IMR-90 (cell line): Measurements from ENCODE around the gene KRTAP12-2.

Experiments used
- CEBPB ChIP-seq: IDR thresholded peaks from 2 replicates; pipeline ENCODE4 v1.6.1; 2012; ENCODE audit warnings: low read depth, low read length, improper control_type of control experiment
- CHD1 ChIP-seq: IDR thresholded peaks from 2 replicates; pipeline ENCODE4 v1.6.1; 2012; ENCODE audit warnings: low read depth, low read length, improper control_type of control experiment
- CTCF ChIP-seq: conservative IDR thresholded peaks from 2 replicates; pipeline ENCODE4 v1.5.1; 2012; ENCODE audit warnings: mild to moderate bottlenecking, low read depth, low read length, improper control_type of control experiment
- MAFK ChIP-seq: IDR thresholded peaks from 2 replicates; pipeline ENCODE4 v1.6.1; 2012; ENCODE audit warnings: low read depth, low read length, improper control_type of control experiment
- MXI1 ChIP-seq: IDR thresholded peaks from 2 replicates; pipeline ENCODE4 v1.6.1; 2012; ENCODE audit warnings: low read depth, mild to moderate bottlenecking, low read length, moderate library complexity, borderline replicate concordance
- NFE2L2 ChIP-seq: fragments of 150-350 bp; IDR thresholded peaks from 2 replicates; pipeline ENCODE4 v1.6.1; 2016; ENCODE audit warnings: low read depth, mild to moderate bottlenecking, low read length
- POLR2A ChIP-seq: IDR thresholded peaks from 2 replicates; pipeline ENCODE4 v1.6.1; 2012; ENCODE audit warnings: mild to moderate bottlenecking, low read depth, low read length
- RAD21 ChIP-seq: IDR thresholded peaks from 2 replicates; pipeline ENCODE4 v1.6.1; 2012; ENCODE audit warnings: low read length, improper control_type of control experiment
- RFX5 ChIP-seq: IDR thresholded peaks from 2 replicates; pipeline ENCODE4 v1.8.0; 2012; ENCODE audit warnings: low read depth, mild to moderate bottlenecking, low read length, moderate library complexity
- SMC3 ChIP-seq: fragments of 150-350 bp; IDR thresholded peaks from 2 replicates; pipeline ENCODE4 v1.6.1; 2016; ENCODE audit warnings: low read depth, mild to moderate bottlenecking, antibody characterized with exemption, low read length, moderate library complexity
- TF ChIP-seq, protein P1 (sequence below): fragments of 150-350 bp; IDR thresholded peaks from 2 replicates; pipeline ENCODE4 v1.6.1; 2016; ENCODE audit warnings: low read depth, mild to moderate bottlenecking, low read length, moderate library complexity, borderline replicate concordance

GRCh38 chr21:44654576-44655175 lies 12.1 kb downstream of the KRTAP12-2 start, which contains the start of gene KRTAP12-4:
- TF ChIP-seq MXI1 (no peak), CTCF (no peak), CEBPB (no peak), MAFK (no peak), RFX5 (no peak), POLR2A (no peak), RAD21 (no peak), NFE2L2 (no peak), SMC3 (no peak), CHD1 (no peak)
- TF ChIP-seq, protein P1, sequence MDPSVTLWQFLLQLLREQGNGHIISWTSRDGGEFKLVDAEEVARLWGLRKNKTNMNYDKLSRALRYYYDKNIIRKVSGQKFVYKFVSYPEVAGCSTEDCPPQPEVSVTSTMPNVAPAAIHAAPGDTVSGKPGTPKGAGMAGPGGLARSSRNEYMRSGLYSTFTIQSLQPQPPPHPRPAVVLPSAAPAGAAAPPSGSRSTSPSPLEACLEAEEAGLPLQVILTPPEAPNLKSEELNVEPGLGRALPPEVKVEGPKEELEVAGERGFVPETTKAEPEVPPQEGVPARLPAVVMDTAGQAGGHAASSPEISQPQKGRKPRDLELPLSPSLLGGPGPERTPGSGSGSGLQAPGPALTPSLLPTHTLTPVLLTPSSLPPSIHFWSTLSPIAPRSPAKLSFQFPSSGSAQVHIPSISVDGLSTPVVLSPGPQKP = no peak
